ENCODE data around the gene ENOX2. TPM values are rescaled to one million over a fixed set of nuclear protein-coding genes. Genes with fewer than 3 reads are reported as not detected.

Gene ENOX2
- polyA plus RNA-seq, 3 donors, result 6.8 to 22.1 (median 14.7) TPM

- Histone ChIP-seq H3K9ac (ENCODE audit: insufficient read depth, low read length, poor library complexity, severe bottlenecking) (no peak overlapping the region), H3K79me2 (ENCODE audit: insufficient read depth, low read length) (no peaks in the 10 kb centered on the region), H3K4me2 (replicated peaks; ENCODE audit: extremely low read depth, low read length, poor library complexity, severe bottlenecking) (no peak overlapping the region), H3K36me3 (replicated peaks in 1 of 2; ENCODE audit: control insufficient read depth in 1 of 2, insufficient read depth in 2 of 2, low read length in 2 of 2) (no peaks in the 10 kb centered on the region), H3K9me3 (replicated peaks in 1 of 2; ENCODE audit: control insufficient read depth in 1 of 2, insufficient read depth in 1 of 2, low read length in 2 of 2) (no peaks in the 10 kb centered on the region), H3K4me3 (replicated peaks in 1 of 3; ENCODE audit: low read depth in 2 of 3, low read length in 3 of 3) (no peak overlapping the region), H3K27me3 (ENCODE audit: control insufficient read depth in 2 of 2, insufficient read depth in 2 of 2, low read length in 2 of 2) (no peaks in the 10 kb centered on the region), H2AFZ (ENCODE audit: insufficient read depth, low read depth, low read length, poor library complexity, severe bottlenecking) (no peak overlapping the region), H4K20me1 (ENCODE audit: insufficient read depth, low read length) (no peaks in the 10 kb centered on the region), H3K4me1 (ENCODE audit: control insufficient read depth in 1 of 2, insufficient read depth in 2 of 2, low read length in 2 of 2) (no peaks in the 10 kb centered on the region), H3K27ac (ENCODE audit: low read depth in 1 of 2, low read length in 2 of 2) (no peak overlapping the region)
- intact Hi-C loops (cut with micrococcal nuclease), result no loop called here
- no peak for DNase-seq
- H3K9me3 Mint-ChIP-seq, result peaks cover 0 to 2% (median 0%) of the 10 kb centered on the region in 7 donors
- no peak overlapping the region for H3K27ac Mint-ChIP-seq
- WGBS (ENCODE audit: insufficient coverage), result 93% methylated on average over 2 of the region's 4 CpGs
- peaks cover 4 to 17% of the 10 kb centered on the region in 2 donors for H3K36me3 Mint-ChIP-seq
- no peak for TF ChIP-seq CTCF (IDR thresholded peaks at IDR 0.05)
- no peaks in the 10 kb centered on the region for H3K4me1 Mint-ChIP-seq
- no peak overlapping the region for H3K4me3 Mint-ChIP-seq
- peaks cover 0 to 1% (median 1%) of the 10 kb centered on the region in 3 donors for H3K27me3 Mint-ChIP-seq (ENCODE audit: low read depth in 3 of 3)
Observed at GRCh38 chrX:130893356-130894085, 9.5 kb downstream of the ENOX2 start.

- WGBS (ENCODE audit: insufficient coverage), result 100% methylated on average over 1 of the region's 6 CpGs
- Histone ChIP-seq H3K4me1 (ENCODE audit: control insufficient read depth in 1 of 2, insufficient read depth in 2 of 2, low read length in 2 of 2) (no peaks in the 10 kb centered on the region), H3K27ac (ENCODE audit: low read depth in 1 of 2, low read length in 2 of 2) (no peak overlapping the region), H3K4me2 (replicated peaks; ENCODE audit: extremely low read depth, low read length, poor library complexity, severe bottlenecking) (no peak overlapping the region), H3K36me3 (replicated peaks in 1 of 2; ENCODE audit: control insufficient read depth in 1 of 2, insufficient read depth in 2 of 2, low read length in 2 of 2) (no peaks in the 10 kb centered on the region), H4K20me1 (ENCODE audit: insufficient read depth, low read length) (no peaks in the 10 kb centered on the region), H3K9me3 (replicated peaks in 1 of 2; ENCODE audit: control insufficient read depth in 1 of 2, insufficient read depth in 1 of 2, low read length in 2 of 2) (no peaks in the 10 kb centered on the region), H3K79me2 (ENCODE audit: insufficient read depth, low read length) (no peaks in the 10 kb centered on the region), H3K4me3 (replicated peaks in 1 of 3; ENCODE audit: low read depth in 2 of 3, low read length in 3 of 3) (no peak overlapping the region), H3K27me3 (ENCODE audit: control insufficient read depth in 2 of 2, insufficient read depth in 2 of 2, low read length in 2 of 2) (no peaks in the 10 kb centered on the region), H2AFZ (ENCODE audit: insufficient read depth, low read depth, low read length, poor library complexity, severe bottlenecking) (no peak overlapping the region), H3K9ac (ENCODE audit: insufficient read depth, low read length, poor library complexity, severe bottlenecking) (no peak overlapping the region)
- H3K4me1 Mint-ChIP-seq, result no peaks in the 10 kb centered on the region
- H3K36me3 Mint-ChIP-seq, result peaks cover 0 to 5% of the 10 kb centered on the region in 2 donors
- H3K27ac Mint-ChIP-seq, result no peak overlapping the region
- peaks cover 0 to 1% (median 0%) of the 10 kb centered on the region in 3 donors for H3K27me3 Mint-ChIP-seq (ENCODE audit: low read depth in 3 of 3)
- no peak for TF ChIP-seq CTCF (IDR thresholded peaks at IDR 0.05)
- no peak overlapping the region for H3K4me3 Mint-ChIP-seq
- intact Hi-C loops (cut with micrococcal nuclease), result no loop called here
- no peak for DNase-seq
- H3K9me3 Mint-ChIP-seq, result peaks cover 0 to 2% (median 0%) of the 10 kb centered on the region in 7 donors
Observed at GRCh38 chrX:130887376-130887775, 15.6 kb downstream of the ENOX2 start.

Measured in CD14-positive monocyte (primary cell).